Gastrocnemius medialis (tissue), 4 donors: Measurements from ENCODE around the gene LAMB3. TPM values are rescaled to one million over a fixed set of nuclear protein-coding genes. Genes with fewer than 3 reads are reported as not detected.

Experiments
- ATAC-seq, 2 donors: fragments of 150-250 bp; one replicate each; pipeline ENCODE4 v1.9.1; 2016
- DNase-seq, 2 donors: peaks; one replicate each; pipeline ENCODE4 v3.0.0-alpha.2; 2019
- H3K27ac ChIP-seq, 4 donors: fragments of 200-600 bp; sonication (generic); 1 replicate in 1 of 4; 2 replicates in 3 of 4; pipeline ENCODE4 v1.5.1; 2016 to 2018; ENCODE audit warnings: mild to moderate bottlenecking in 2 of 4, moderate library complexity in 1 of 4
- H3K27me3 ChIP-seq, 3 donors: fragments of 200-600 bp; sonication (generic) in 2 of 3; 1 replicate in 1 of 3; 2 replicates in 2 of 3; pipeline versions ENCODE4 v1.5.1 to v1.6.0; 2016 to 2019; ENCODE audit warnings: mild to moderate bottlenecking in 1 of 3, moderate library complexity in 1 of 3
- H3K36me3 ChIP-seq, 2 donors: fragments of 200-600 bp; sonication (generic) in 1 of 2; one replicate each; pipeline ENCODE4 v1.5.1; 2017 to 2018
- H3K4me1 ChIP-seq, 2 donors: fragments of 200-600 bp; sonication (generic) in 1 of 2; one replicate each; pipeline ENCODE4 v1.5.1; 2016 to 2017; ENCODE audit warnings: mild to moderate bottlenecking in 2 of 2
- H3K4me3 ChIP-seq, 4 donors: fragments of 200-600 bp; sonication (generic) in 3 of 4; 1 replicate in 1 of 4; 2 replicates in 3 of 4; pipeline ENCODE4 v1.5.1; 2016 to 2019; ENCODE audit warnings: mild to moderate bottlenecking in 2 of 4
- H3K9me3 ChIP-seq, 3 donors: fragments of 200-600 bp; sonication (generic) in 2 of 3; 1 replicate in 1 of 3; 2 replicates in 2 of 3; pipeline ENCODE4 v1.5.1; 2016 to 2019
- CTCF ChIP-seq, 5 experiments: fragments of 450-650 bp in 3 of 5; fragments of 200-600 bp in 2 of 5; sonication (generic) in 2 of 5; IDR thresholded peaks in 4 of 5; conservative IDR thresholded peaks in 1 of 5; 1 replicate in 4 of 5; 2 replicates in 1 of 5; pipeline ENCODE4 v1.5.1; 2016 to 2019; ENCODE audit warnings: antibody characterized with exemption in 5 of 5, mild to moderate bottlenecking in 3 of 5, moderate library complexity in 3 of 5
- POLR2A ChIP-seq, 2 donors: fragments of 450-650 bp; IDR thresholded peaks; one replicate each; pipeline ENCODE4 v1.6.1; 2017; ENCODE audit warnings: antibody characterized with exemption in 2 of 2, mild to moderate bottlenecking in 2 of 2, moderate library complexity in 2 of 2
- in situ Hi-C, 4 donors: fragments of 200-750 bp; cut with MboI; loops; one replicate each; pipeline versions ENCODE4 v1.15.0 to v1.8.0; 2017; ENCODE audit warnings: low sequenced_read_pairs in 4 of 4
- intact Hi-C: fragments of 100-400 bp; cut with DNase I; formaldehyde crosslinking; loops from one replicate; pipeline ENCODE4 v1.15.1; 2023; ENCODE audit warnings: low total_unique reads
- total RNA-seq, 4 donors: library from RNA; depleted of rRNA; stranded (reverse); fragments of >200 nt; gene quantifications; one replicate each; pipeline versions ENCODE4 v1.1.0 to v1.2.3, GENCODE V29; 2016

LAMB3 gene
- total RNA-seq, 4 donors from 2014 or later, result 0.61 to 1.9 (median 0.72) TPM

- in situ Hi-C loops (no loop called here), intact Hi-C loops (no loop called here)
- no peaks in the 10 kb centered on the region for H3K27me3 ChIP-seq
- DNase-seq (peak in 1 of 2 donors; percentile 61), ATAC-seq (peak; percentile 40 to 41)
- no peaks in the 10 kb centered on the region for H3K36me3 ChIP-seq
- H3K27ac ChIP-seq, result peak overlapping the region in 2 of 4 donors; percentile 10 to 36
- H3K4me1 ChIP-seq, result peaks cover 49 to 53% of the 10 kb centered on the region in 2 donors
- H3K9me3 ChIP-seq, result no peaks in the 10 kb centered on the region
- H3K4me3 ChIP-seq, result no peak overlapping the region
- TF ChIP-seq CTCF (IDR thresholded peaks at IDR 0.05 in 4 of 5, conservative IDR thresholded peaks at IDR 0.05 in 1 of 5), result no peak
- TF ChIP-seq POLR2A (IDR thresholded peaks at IDR 0.05), result no peak
Observed at GRCh38 chr1:209651138-209651587, 1.1 kb downstream of the LAMB3 start.

GRCh38 chr1:209650454-209650853 is 1.8 kb downstream of the LAMB3 start:
- intact Hi-C loops, result no loop called here
- Histone ChIP-seq H3K4me1 (peaks cover 56 to 60% of the 10 kb centered on the region in 2 donors), H3K27me3 (no peaks in the 10 kb centered on the region), H3K27ac (no peak overlapping the region), H3K9me3 (no peaks in the 10 kb centered on the region), H3K4me3 (no peak overlapping the region), H3K36me3 (no peaks in the 10 kb centered on the region)
- TF ChIP-seq POLR2A (IDR thresholded peaks at IDR 0.05) (no peak), CTCF (IDR thresholded peaks at IDR 0.05 in 4 of 5, conservative IDR thresholded peaks at IDR 0.05 in 1 of 5) (no peak)
- DNase-seq (no peak), ATAC-seq (no peak)
- in situ Hi-C loops, result no loop called here

- DNase-seq (no peak), ATAC-seq (peak; percentile 71 to 73)
- in situ Hi-C loops (no loop called here), intact Hi-C loops (loop anchor here (5.0 kb wide), 1 partner anchor 43 kb away; no protein-coding TSS in a partner anchor)
- H3K27ac ChIP-seq, result peak overlapping the region; percentile 64 to 75 (median 68)
- no peak for TF ChIP-seq POLR2A (IDR thresholded peaks at IDR 0.05)
- TF ChIP-seq CTCF (IDR thresholded peaks at IDR 0.05 in 4 of 5, conservative IDR thresholded peaks at IDR 0.05 in 1 of 5), result no peak
- no peak overlapping the region for H3K4me3 ChIP-seq
- H3K36me3 ChIP-seq, result no peaks in the 10 kb centered on the region
- peaks cover 62 to 65% of the 10 kb centered on the region in 2 donors for H3K4me1 ChIP-seq
- no peaks in the 10 kb centered on the region for H3K27me3 ChIP-seq
- no peaks in the 10 kb centered on the region for H3K9me3 ChIP-seq
Observed at GRCh38 chr1:209648931-209649776, 3.1 kb downstream of the LAMB3 start.

- in situ Hi-C loops (no loop called here), intact Hi-C loops (loop anchor here (5.0 kb wide), 1 partner anchor 44 kb away; no protein-coding TSS in a partner anchor)
- TF ChIP-seq CTCF (IDR thresholded peaks at IDR 0.05 in 4 of 5, conservative IDR thresholded peaks at IDR 0.05 in 1 of 5) (no peak), POLR2A (IDR thresholded peaks at IDR 0.05) (no peak)
- no peaks in the 10 kb centered on the region for H3K27me3 ChIP-seq
- H3K4me3 ChIP-seq, result no peak overlapping the region
- H3K36me3 ChIP-seq, result no peaks in the 10 kb centered on the region
- H3K9me3 ChIP-seq, result no peaks in the 10 kb centered on the region
- DNase-seq (no peak), ATAC-seq (no peak)
- H3K4me1 ChIP-seq, result peaks cover 61 to 65% of the 10 kb centered on the region in 2 donors
- H3K27ac ChIP-seq, result peak overlapping the region; percentile 55 to 75 (median 64)
Observed at GRCh38 chr1:209648346-209648745, 3.9 kb downstream of the LAMB3 start.
